Measurements from ENCODE around the gene MAGI2. TPM values are rescaled to one million over a fixed set of nuclear protein-coding genes. Genes with fewer than 3 reads are reported as not detected.

The MAGI2 gene
- total and polyA plus RNA-seq, 2 experiments from 2014 or later: 10.4 to 26.4 TPM

- peaks cover 9% of the 10 kb centered on the region; the same call in 2 of the 3 replicates for H3K36me3 Mint-ChIP-seq (ENCODE audit: low read depth)
- H3K4me3 Mint-ChIP-seq: no peak overlapping the region
- Histone ChIP-seq H3K9me2 (ENCODE audit: insufficient read depth) (no peaks in the 10 kb centered on the region), H3K4me3 (no peak overlapping the region), H4K20me1 (replicated peaks; ENCODE audit: insufficient read depth) (no peaks in the 10 kb centered on the region), H3K4me1 (ENCODE audit: insufficient read depth) (peaks cover 8% of the 10 kb centered on the region), H3K79me2 (replicated peaks; ENCODE audit: insufficient read depth) (peaks cover 26% of the 10 kb centered on the region), H3K27me3 (ENCODE audit: insufficient read depth) (no peaks in the 10 kb centered on the region), H3K36me3 (ENCODE audit: insufficient read depth) (no peaks in the 10 kb centered on the region), H3F3A (replicated peaks; ENCODE audit: low read depth) (no peaks in the 10 kb centered on the region), H2AFZ (no peak overlapping the region), H3K27ac (ENCODE audit: low read depth) (no peak overlapping the region), H3K4me2 (no peak overlapping the region)
- H3K27ac Mint-ChIP-seq: no peak overlapping the region
- H3K4me1 Mint-ChIP-seq: peaks cover 14% of the 10 kb centered on the region
- no peak for TF ChIP-seq JUNB (IDR thresholded peaks at IDR 0.05; ENCODE audit: unreplicated experiment)
- peaks cover 5% of the 10 kb centered on the region for H3K27me3 Mint-ChIP-seq (ENCODE audit: insufficient read depth, low read depth, poor library complexity)
- DNase-seq (ENCODE audit: low spot score) (no peak), ATAC-seq (no peak)
- H3K9me3 Mint-ChIP-seq: peaks cover 4% of the 10 kb centered on the region; the same call in 1 of the 3 replicates
Measured at GRCh38 chr7:78649236-78649635, 804.2 kb downstream of the MAGI2 start.

DNA sequence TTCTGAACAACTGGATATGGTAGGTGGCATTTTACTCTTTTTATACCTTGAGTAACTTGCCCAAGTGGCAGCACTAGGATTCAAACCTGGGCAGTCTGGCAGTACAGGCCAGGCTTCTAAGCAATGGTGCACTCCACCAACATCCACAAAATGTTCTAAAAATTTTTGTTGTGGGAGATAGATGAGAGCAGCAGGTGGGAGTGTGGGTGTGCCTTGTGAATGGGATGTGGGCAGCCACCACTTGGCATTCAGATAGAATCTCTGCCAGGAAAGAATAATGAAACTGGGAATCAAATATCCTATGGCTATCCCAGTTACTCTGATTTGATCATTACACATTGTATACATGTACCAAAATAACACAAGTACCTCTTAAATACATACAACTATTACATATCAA is 810.7 kb downstream of the MAGI2 start:
- Histone ChIP-seq H3K4me2 (no peak overlapping the region), H4K20me1 (replicated peaks; ENCODE audit: insufficient read depth) (no peaks in the 10 kb centered on the region), H3K79me2 (replicated peaks; ENCODE audit: insufficient read depth) (peaks cover 12% of the 10 kb centered on the region), H3K9me2 (ENCODE audit: insufficient read depth) (no peaks in the 10 kb centered on the region), H3K27ac (ENCODE audit: low read depth) (no peak overlapping the region), H2AFZ (no peak overlapping the region), H3K4me3 (no peak overlapping the region), H3K4me1 (ENCODE audit: insufficient read depth) (no peaks in the 10 kb centered on the region), H3K36me3 (ENCODE audit: insufficient read depth) (no peaks in the 10 kb centered on the region), H3F3A (replicated peaks; ENCODE audit: low read depth) (no peaks in the 10 kb centered on the region), H3K27me3 (ENCODE audit: insufficient read depth) (no peaks in the 10 kb centered on the region)
- Mint-ChIP-seq H3K36me3 (ENCODE audit: low read depth) (peaks cover 4% of the 10 kb centered on the region; the same call in 1 of the 3 replicates), H3K9me3 (no peaks in the 10 kb centered on the region), H3K4me1 (peaks cover 5% of the 10 kb centered on the region; the same call in 2 of the 3 replicates), H3K27me3 (ENCODE audit: insufficient read depth, low read depth, poor library complexity) (peaks cover 3% of the 10 kb centered on the region), H3K4me3 (no peak overlapping the region), H3K27ac (no peak overlapping the region)
- no peak for DNase-seq (ENCODE audit: low spot score)
- TF ChIP-seq ZNF114 (CRISPR knock-in tag; IDR thresholded peaks at IDR 0.05): no peak
- TF ChIP-seq STAT1 (IDR thresholded peaks at IDR 0.05; ENCODE audit: unreplicated experiment): no peak
- TF ChIP-seq NANOG (IDR thresholded peaks at IDR 0.05; ENCODE audit: borderline replicate concordance): no peak
- TF ChIP-seq CREB1 (CRISPR knock-in tag; IDR thresholded peaks at IDR 0.05; ENCODE audit: low read depth): no peak
- TF ChIP-seq EZH2 (IDR thresholded peaks at IDR 0.05; ENCODE audit: low read depth, unreplicated experiment): no peak
- no peak for TF ChIP-seq POLR2AphosphoS5 (IDR thresholded peaks at IDR 0.05; ENCODE audit: low read depth)
- TF ChIP-seq ZNF331 (CRISPR knock-in tag; IDR thresholded peaks at IDR 0.05; ENCODE audit: low read depth): no peak
- no peak for TF ChIP-seq ZNF462 (CRISPR knock-in tag; IDR thresholded peaks at IDR 0.05)
- ATAC-seq: no peak
